Gastroesophageal sphincter (tissue), 3 donors: ENCODE results near the gene FAM131C.

Source experiments
- EP300 ChIP-seq: sonication (generic); formaldehyde crosslinking; IDR thresholded peaks from one replicate; pipeline ENCODE4 v1.6.1; 2017; ENCODE audit warnings: antibody characterized with exemption, mild to moderate bottlenecking
- POLR2A ChIP-seq, 2 donors: fragments of 450-650 bp; IDR thresholded peaks; one replicate each; pipeline ENCODE4 v1.6.1; 2017; ENCODE audit warnings: antibody characterized with exemption in 2 of 2, mild to moderate bottlenecking in 2 of 2, moderate library complexity in 1 of 2
- POLR2AphosphoS5 ChIP-seq: sonication (generic); formaldehyde crosslinking; IDR thresholded peaks from one replicate; pipeline ENCODE4 v1.6.1; 2017; ENCODE audit warnings: antibody characterized with exemption
- TF ChIP-seq, protein P1 (sequence below), 4 experiments: fragments of 200-600 bp in 2 of 4; fragments of 450-650 bp in 2 of 4; sonication (generic) in 1 of 4; IDR thresholded peaks; one replicate each; pipeline ENCODE4 v1.5.1; 2017 to 2019; ENCODE audit warnings: antibody characterized with exemption in 4 of 4, mild to moderate bottlenecking in 2 of 4, moderate library complexity in 2 of 4

GRCh38 chr1:16064536-16065268 lies 8.7 kb downstream of the FAM131C start:
- TF ChIP-seq, protein P1, sequence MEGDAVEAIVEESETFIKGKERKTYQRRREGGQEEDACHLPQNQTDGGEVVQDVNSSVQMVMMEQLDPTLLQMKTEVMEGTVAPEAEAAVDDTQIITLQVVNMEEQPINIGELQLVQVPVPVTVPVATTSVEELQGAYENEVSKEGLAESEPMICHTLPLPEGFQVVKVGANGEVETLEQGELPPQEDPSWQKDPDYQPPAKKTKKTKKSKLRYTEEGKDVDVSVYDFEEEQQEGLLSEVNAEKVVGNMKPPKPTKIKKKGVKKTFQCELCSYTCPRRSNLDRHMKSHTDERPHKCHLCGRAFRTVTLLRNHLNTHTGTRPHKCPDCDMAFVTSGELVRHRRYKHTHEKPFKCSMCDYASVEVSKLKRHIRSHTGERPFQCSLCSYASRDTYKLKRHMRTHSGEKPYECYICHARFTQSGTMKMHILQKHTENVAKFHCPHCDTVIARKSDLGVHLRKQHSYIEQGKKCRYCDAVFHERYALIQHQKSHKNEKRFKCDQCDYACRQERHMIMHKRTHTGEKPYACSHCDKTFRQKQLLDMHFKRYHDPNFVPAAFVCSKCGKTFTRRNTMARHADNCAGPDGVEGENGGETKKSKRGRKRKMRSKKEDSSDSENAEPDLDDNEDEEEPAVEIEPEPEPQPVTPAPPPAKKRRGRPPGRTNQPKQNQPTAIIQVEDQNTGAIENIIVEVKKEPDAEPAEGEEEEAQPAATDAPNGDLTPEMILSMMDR (IDR thresholded peaks at IDR 0.05), result no peak
- TF ChIP-seq POLR2AphosphoS5 (no peak), POLR2A (IDR thresholded peaks at IDR 0.05) (no peak), EP300 (no peak)
